Measurements from ENCODE around the gene NDUFS7.

DNA sequence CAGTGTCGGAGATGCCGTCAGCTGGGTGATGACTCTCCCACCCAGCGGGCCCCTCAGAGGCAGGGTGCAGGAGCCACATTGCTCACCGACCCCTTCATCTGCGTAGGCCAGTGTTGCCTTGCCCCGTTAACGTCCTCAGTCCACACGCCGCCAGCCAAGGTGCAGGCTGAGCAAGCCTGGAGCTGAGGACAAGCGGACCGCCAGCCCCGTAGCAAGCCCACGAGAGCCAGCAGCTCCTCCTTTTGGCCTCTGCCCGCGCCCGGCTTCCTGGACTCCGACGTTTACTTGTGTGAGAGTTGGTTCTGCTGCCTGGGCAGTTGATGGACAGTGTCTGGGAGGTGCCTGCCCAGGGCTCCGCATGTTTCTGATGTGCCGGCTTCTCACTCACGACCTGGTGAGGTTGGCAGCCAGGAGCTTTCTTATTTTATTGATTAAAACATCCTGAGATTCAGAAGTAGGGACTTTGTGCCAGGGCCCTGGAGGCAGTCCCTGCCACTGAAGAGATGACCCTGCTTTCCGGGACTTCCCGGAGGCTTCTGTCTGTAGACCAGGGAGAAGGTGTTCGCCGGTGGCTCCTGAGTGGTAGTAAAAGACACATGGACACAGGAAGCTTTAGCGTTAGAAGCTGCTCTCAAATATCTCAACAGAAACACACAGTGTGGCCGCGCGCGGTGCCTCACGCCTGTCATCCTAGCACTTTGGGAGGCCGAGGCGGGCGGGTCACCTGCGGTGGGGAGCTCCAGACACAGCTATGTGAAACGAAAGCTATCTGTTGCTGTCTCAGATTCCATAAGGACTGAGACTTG is 29.5 kb downstream of the NDUFS7 start:
- TF ChIP-seq, protein P1, sequence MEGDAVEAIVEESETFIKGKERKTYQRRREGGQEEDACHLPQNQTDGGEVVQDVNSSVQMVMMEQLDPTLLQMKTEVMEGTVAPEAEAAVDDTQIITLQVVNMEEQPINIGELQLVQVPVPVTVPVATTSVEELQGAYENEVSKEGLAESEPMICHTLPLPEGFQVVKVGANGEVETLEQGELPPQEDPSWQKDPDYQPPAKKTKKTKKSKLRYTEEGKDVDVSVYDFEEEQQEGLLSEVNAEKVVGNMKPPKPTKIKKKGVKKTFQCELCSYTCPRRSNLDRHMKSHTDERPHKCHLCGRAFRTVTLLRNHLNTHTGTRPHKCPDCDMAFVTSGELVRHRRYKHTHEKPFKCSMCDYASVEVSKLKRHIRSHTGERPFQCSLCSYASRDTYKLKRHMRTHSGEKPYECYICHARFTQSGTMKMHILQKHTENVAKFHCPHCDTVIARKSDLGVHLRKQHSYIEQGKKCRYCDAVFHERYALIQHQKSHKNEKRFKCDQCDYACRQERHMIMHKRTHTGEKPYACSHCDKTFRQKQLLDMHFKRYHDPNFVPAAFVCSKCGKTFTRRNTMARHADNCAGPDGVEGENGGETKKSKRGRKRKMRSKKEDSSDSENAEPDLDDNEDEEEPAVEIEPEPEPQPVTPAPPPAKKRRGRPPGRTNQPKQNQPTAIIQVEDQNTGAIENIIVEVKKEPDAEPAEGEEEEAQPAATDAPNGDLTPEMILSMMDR (conservative IDR thresholded peaks at IDR 0.05 in 1 of 2, IDR thresholded peaks at IDR 0.05 in 1 of 2; ENCODE audit: extremely low read depth in 1 of 2, insufficient read depth in 1 of 2, low read depth in 1 of 2, low read length in 2 of 2): no peak
- no peak for TF ChIP-seq EZH2 (IDR thresholded peaks at IDR 0.05; ENCODE audit: borderline replicate concordance, low read length)

Data from mammary epithelial cell (primary cell).